Fibroblast of skin of left biceps (primary cell): ENCODE measurements around the gene RETREG2.
"Not testable (repeated sequence)": the region's sequence is repeated elsewhere in the genome, so short reads cannot be mapped to it uniquely, and the experiment has no call there.

ENCODE experiments used
- DNase-seq, 2 experiments: peaks; one replicate each; pipeline ENCODE4 v3.0.0-alpha.2; 2013; ENCODE audit warnings: low read depth in 2 of 2

RETREG2 gene

GRCh38 chr2:219197388-219197787, 19.3 kb downstream of the RETREG2 start:
- DNase-seq = no peak

GRCh38 chr2:219198974-219199373, 20.9 kb downstream of the RETREG2 start:
- DNase-seq = no peak

- no peak for DNase-seq
Measured at GRCh38 chr2:219199470-219200211, 21.6 kb downstream of the RETREG2 start.

GRCh38 chr2:219200502-219201326, 22.6 kb downstream of the RETREG2 start:
- DNase-seq = not testable (repeated sequence)

- DNase-seq = not testable (repeated sequence)
Measured at GRCh38 chr2:219201331-219201730, 23.3 kb downstream of the RETREG2 start.

GRCh38 chr2:219204425-219205164, 26.5 kb downstream of the RETREG2 start:
- no peak for DNase-seq

GRCh38 chr2:219205165-219205538, 27.1 kb downstream of the RETREG2 start:
- DNase-seq = no peak

GRCh38 chr2:219205981-219206327, 27.9 kb downstream of the RETREG2 start:
- no peak for DNase-seq

GRCh38 chr2:219206328-219207133, 28.5 kb downstream of the RETREG2 start, which contains the start of gene ZFAND2B:
Gene ZFAND2B (plus strand): TSS chr2:219206782. CDS start chr2:219206988, 206 bp downstream.
- peak; percentile 77 to 83 for DNase-seq

GRCh38 chr2:219207134-219207883, 29.2 kb downstream of the RETREG2 start:
- no peak for DNase-seq

GRCh38 chr2:219207884-219208740, 30.0 kb downstream of the RETREG2 start:
- DNase-seq = no peak

GRCh38 chr2:219209236-219210195, 31.4 kb downstream of the RETREG2 start:
- DNase-seq = no peak

- DNase-seq = no peak
Measured at GRCh38 chr2:219210196-219210885, 32.3 kb downstream of the RETREG2 start.

- DNase-seq = no peak
Measured at GRCh38 chr2:219210886-219211362, 32.8 kb downstream of the RETREG2 start.

GRCh38 chr2:219213026-219213415, 34.9 kb downstream of the RETREG2 start:
- DNase-seq = no peak

- DNase-seq = no peak
Measured at GRCh38 chr2:219213486-219214071, 35.5 kb downstream of the RETREG2 start.

GRCh38 chr2:219214141-219214540, 36.1 kb downstream of the RETREG2 start:
- no peak for DNase-seq
